ENCODE data around the gene PHB1.
"Not testable (repeated sequence)": the region's sequence is repeated elsewhere in the genome, so short reads cannot be mapped to it uniquely, and the experiment has no call there.

The PHB1 gene

GRCh38 chr17:49433000-49433694, 18.5 kb upstream of the PHB1 start:
- no peak overlapping the region for H3K4me3 ChIP-seq (ENCODE audit: low read depth, low read length)
- POLR2A ChIA-PET: no interaction called here
- no peak for TF ChIP-seq CTCF (IDR thresholded peaks at IDR 0.05; ENCODE audit: insufficient read depth, low read length, missing control alignments)
- CTCF ChIA-PET: interaction anchor here (1.2 to 11.6 kb wide), 8 partner anchors 10 to 136 kb away, joined by 3 to 376 read pairs (median 22); no protein-coding TSS in a partner anchor
- no peak for DNase-seq (ENCODE audit: low read depth, low spot score)

- DNase-seq (ENCODE audit: low read depth, low spot score): no peak
- CTCF ChIA-PET: interaction anchor here (1.0 to 11.6 kb wide), 2 partner anchors 15 to 123 kb away, joined by 3 to 376 read pairs; no protein-coding TSS in a partner anchor
- POLR2A ChIA-PET: no interaction called here
- TF ChIP-seq CTCF (IDR thresholded peaks at IDR 0.05; ENCODE audit: insufficient read depth, low read length, missing control alignments): no peak
- no peak overlapping the region for H3K4me3 ChIP-seq (ENCODE audit: low read depth, low read length)
These were observed 17.1 kb upstream of the PHB1 start for GRCh38 chr17:49431743-49432142.

DNA sequence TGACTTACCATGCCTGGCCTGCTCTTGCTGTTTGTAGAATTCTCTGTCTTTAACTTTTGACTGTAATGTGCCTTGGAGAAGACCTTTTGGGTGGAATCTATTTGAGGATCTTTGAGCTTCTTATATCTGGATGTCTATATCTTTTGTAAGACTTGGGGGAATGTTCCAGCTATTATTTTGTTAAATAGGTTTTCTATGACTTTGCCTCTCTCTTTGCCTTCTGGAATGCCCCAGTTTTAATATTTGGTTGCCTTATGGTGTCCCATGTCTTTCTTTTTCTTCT, 10.3 kb upstream of the PHB1 start:
- TF ChIP-seq CTCF (IDR thresholded peaks at IDR 0.05; ENCODE audit: insufficient read depth, low read length, missing control alignments): no peak
- no peak overlapping the region for H3K4me3 ChIP-seq (ENCODE audit: low read depth, low read length)
- ChIA-PET CTCF (interaction anchor here (1.3 to 3.6 kb wide), 4 partner anchors 11 to 132 kb away, joined by 3 to 35 read pairs (median 15); no protein-coding TSS in a partner anchor), POLR2A (no interaction called here)
- no peak for DNase-seq (ENCODE audit: low read depth, low spot score)

- CTCF ChIA-PET: interaction anchor here (1.3 to 3.6 kb wide), 4 partner anchors 11 to 132 kb away, joined by 3 to 35 read pairs (median 15); no protein-coding TSS in a partner anchor
- POLR2A ChIA-PET: not testable (repeated sequence)
These were observed 9.8 kb upstream of the PHB1 start for GRCh38 chr17:49424276-49425003.

GRCh38 chr17:49422714-49423113, 8.0 kb upstream of the PHB1 start:
- no peak for TF ChIP-seq CTCF (IDR thresholded peaks at IDR 0.05; ENCODE audit: insufficient read depth, low read length, missing control alignments)
- H3K4me3 ChIP-seq (ENCODE audit: low read depth, low read length): no peak overlapping the region
- CTCF ChIA-PET: no interaction called here
- POLR2A ChIA-PET: no interaction called here
- no peak for DNase-seq (ENCODE audit: low read depth, low spot score)

More at GRCh38 chr17:49424276-49425003, 9.8 kb upstream of the PHB1 start:
- not testable (repeated sequence) for H3K4me3 ChIP-seq (ENCODE audit: low read depth, low read length); DNase-seq (ENCODE audit: low read depth, low spot score)

- H3K4me3 ChIP-seq (ENCODE audit: low read depth, low read length); POLR2A ChIA-PET; DNase-seq (ENCODE audit: low read depth, low spot score): not testable (repeated sequence)
- CTCF ChIA-PET: interaction anchor here (1.2 kb wide), 1 partner anchor 128 kb away, joined by 3 read pairs; no protein-coding TSS in a partner anchor
These were observed 5.1 kb upstream of the PHB1 start for GRCh38 chr17:49419761-49420160.

GRCh38 chr17:49418754-49419740, 4.4 kb upstream of the PHB1 start:
- POLR2A ChIA-PET, CTCF ChIA-PET: not testable (repeated sequence)

More at GRCh38 chr17:49418754-49419740, 4.4 kb upstream of the PHB1 start:
- not testable (repeated sequence) for DNase-seq (ENCODE audit: low read depth, low spot score); H3K4me3 ChIP-seq (ENCODE audit: low read depth, low read length)
